ENCODE data around the gene TJP1. TPM values are rescaled to one million over a fixed set of nuclear protein-coding genes. Genes with fewer than 3 reads are reported as not detected.

The TJP1 gene
- total RNA-seq, 6 donors from 2014 or later: 88.0 to 168 (median 113) TPM

DNA sequence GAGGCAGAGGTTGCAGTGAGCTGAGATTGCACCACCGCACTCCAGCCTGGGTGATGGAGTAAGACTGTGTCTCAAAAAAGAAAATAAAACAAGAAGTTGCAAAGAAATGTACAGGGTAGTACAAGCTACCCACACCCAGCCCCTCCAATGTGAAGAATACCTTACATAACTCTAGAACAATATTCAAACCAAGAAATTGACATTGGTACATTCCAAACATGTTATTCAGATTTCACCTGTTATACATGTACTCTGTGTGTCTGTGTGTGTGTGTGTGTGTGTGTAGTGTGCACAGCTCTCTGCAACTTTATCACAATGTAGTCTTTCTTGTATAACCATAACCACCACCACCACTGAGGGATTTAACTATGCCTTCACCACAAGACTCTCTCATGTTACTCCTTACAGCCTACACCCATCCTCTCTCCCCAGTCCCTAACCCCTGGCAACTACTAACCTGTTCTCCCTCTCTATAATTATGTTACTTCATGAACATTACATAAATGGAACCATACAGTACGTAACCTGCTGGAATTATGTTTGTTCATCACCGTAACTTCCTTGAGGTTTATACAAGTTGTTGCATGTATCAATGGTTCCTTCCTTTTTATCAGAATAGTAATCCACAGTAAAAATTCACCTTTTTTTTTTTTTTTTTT is 16.2 kb upstream of the TJP1 start:
- Histone ChIP-seq H3K27me3 (no peaks in the 10 kb centered on the region), H3K4me3 (no peak overlapping the region), H3K9me3 (no peaks in the 10 kb centered on the region), H3K36me3 (no peaks in the 10 kb centered on the region), H3K4me1 (peaks cover 6 to 20% (median 13%) of the 10 kb centered on the region in 4 donors), H3K27ac (no peak overlapping the region)
- ATAC-seq (ENCODE audit: low FRiP score in 2 of 2) (peak in 1 of 2 donors; percentile 77), DNase-seq (no peak)
- WGBS, 2 donors: 81 to 83% methylated on average over 3 of the region's 3 CpGs
- TF ChIP-seq EP300 (IDR thresholded peaks at IDR 0.05): no peak
- TF ChIP-seq POLR2AphosphoS5 (IDR thresholded peaks at IDR 0.05): no peak
- no peak for TF ChIP-seq POLR2A (IDR thresholded peaks at IDR 0.05)
- TF ChIP-seq, protein P1, sequence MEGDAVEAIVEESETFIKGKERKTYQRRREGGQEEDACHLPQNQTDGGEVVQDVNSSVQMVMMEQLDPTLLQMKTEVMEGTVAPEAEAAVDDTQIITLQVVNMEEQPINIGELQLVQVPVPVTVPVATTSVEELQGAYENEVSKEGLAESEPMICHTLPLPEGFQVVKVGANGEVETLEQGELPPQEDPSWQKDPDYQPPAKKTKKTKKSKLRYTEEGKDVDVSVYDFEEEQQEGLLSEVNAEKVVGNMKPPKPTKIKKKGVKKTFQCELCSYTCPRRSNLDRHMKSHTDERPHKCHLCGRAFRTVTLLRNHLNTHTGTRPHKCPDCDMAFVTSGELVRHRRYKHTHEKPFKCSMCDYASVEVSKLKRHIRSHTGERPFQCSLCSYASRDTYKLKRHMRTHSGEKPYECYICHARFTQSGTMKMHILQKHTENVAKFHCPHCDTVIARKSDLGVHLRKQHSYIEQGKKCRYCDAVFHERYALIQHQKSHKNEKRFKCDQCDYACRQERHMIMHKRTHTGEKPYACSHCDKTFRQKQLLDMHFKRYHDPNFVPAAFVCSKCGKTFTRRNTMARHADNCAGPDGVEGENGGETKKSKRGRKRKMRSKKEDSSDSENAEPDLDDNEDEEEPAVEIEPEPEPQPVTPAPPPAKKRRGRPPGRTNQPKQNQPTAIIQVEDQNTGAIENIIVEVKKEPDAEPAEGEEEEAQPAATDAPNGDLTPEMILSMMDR (IDR thresholded peaks at IDR 0.05): no peak

DNA sequence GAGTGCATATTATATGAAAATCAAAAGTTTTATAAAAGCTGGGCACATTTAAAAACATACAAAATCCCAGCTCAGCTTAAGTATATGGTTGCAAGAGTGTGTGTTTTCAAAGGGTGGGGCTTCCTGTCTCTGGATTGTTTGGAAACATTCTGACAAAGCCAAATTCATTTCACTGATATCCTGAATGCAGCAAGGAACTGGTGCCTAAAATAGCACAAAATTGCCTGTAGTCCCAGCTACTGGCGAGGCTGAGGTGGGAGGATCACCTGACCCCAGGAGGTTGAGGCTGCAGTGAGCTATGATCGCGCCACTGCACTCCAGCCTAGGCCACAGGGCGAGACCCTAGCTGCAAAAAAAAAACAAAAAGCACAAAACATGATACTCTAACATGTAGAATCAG is 13.0 kb upstream of the TJP1 start:
- DNase-seq (no peak), ATAC-seq (ENCODE audit: low FRiP score in 2 of 2) (no peak)
- H3K4me1 ChIP-seq: peaks cover 6 to 18% (median 9%) of the 10 kb centered on the region in 4 donors
- H3K27ac ChIP-seq: peak overlapping the region; percentile 7 to 71 (median 36)
- WGBS, 2 donors: 43 to 60% methylated on average over 4 of the region's 4 CpGs
- no peak for TF ChIP-seq POLR2A (IDR thresholded peaks at IDR 0.05)
- no peak for TF ChIP-seq POLR2AphosphoS5 (IDR thresholded peaks at IDR 0.05)
- TF ChIP-seq, protein P1 (IDR thresholded peaks at IDR 0.05): no peak
- TF ChIP-seq EP300 (IDR thresholded peaks at IDR 0.05): no peak
- H3K4me3 ChIP-seq: no peak overlapping the region
- H3K27me3 ChIP-seq: no peaks in the 10 kb centered on the region
- no peaks in the 10 kb centered on the region for H3K9me3 ChIP-seq
- H3K36me3 ChIP-seq: no peaks in the 10 kb centered on the region

DNA sequence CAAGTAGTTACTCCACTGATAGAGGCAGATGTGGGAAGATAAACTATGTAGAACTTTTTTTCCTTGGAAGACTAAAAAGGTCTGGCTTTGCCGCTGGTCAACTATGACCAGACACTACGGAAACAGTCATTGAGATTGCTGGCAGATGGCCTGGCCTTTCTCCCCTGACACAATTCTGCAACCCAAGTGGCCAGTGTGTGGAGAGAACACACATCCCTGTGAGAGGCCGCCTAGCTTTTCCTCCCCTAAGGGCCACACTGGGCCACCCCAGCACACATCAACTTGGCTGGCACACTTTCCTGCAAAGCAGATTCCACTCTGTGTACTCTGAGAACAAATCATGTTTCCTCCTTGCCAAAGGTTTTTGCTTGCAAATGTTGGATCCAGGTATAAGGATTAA is 10.4 kb upstream of the TJP1 start:
- no peak for DNase-seq
- Histone ChIP-seq H3K27me3 (no peaks in the 10 kb centered on the region), H3K36me3 (no peaks in the 10 kb centered on the region), H3K9me3 (no peaks in the 10 kb centered on the region), H3K27ac (no peak overlapping the region), H3K4me3 (no peak overlapping the region), H3K4me1 (peaks cover 6 to 32% (median 14%) of the 10 kb centered on the region in 4 donors)
- TF ChIP-seq POLR2AphosphoS5 (IDR thresholded peaks at IDR 0.05): no peak
- WGBS, 2 donors: 80 to 96% methylated on average over 3 of the region's 3 CpGs
- no peak for ATAC-seq (ENCODE audit: low FRiP score in 2 of 2)

DNA sequence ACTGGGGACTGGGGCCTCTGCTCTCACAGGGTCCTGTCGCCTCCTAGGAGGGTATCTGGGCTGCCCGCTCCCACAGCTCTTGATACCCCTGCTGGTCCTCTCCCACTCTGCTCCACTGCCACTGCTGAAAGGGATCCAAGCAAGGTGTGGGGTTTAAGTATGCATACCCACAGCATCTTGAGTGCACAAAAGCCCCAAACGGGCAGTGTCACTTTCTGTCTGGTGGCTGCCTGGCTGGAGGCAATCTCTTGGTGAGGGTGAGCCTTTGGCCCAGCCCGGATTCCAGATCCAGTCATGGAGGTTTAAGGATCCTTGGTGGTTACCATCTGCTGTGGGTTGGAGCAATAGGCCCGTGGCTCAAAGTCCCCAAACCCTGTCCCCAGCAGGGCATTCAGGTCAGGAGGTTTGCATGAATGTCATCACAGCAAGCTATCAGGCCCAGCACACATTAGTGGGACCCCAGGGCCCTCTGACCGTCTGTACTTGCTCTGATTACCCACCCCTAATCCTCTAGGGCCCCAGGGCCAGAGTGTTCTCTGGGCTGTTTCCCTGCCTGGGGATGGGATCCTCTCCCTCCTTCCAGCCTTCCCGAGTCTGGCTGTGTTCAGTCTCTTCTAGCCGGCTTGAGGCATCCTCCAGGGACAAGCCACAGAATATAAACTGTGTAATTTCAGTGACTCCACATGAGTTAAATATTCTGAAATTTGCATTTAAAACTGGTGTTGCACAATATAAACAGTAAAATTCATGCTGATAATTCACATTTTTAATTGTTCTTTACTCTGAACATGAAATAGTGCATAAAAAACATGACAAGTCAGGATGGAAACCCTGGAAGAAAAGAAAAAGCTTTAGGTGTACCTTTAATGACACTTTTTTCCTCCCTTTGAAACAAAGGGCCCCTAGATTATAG is 4.9 kb upstream of the TJP1 start:
- TF ChIP-seq POLR2AphosphoS5 (IDR thresholded peaks at IDR 0.05) (no peak), EP300 (IDR thresholded peaks at IDR 0.05) (no peak), POLR2A (IDR thresholded peaks at IDR 0.05) (no peak)
- TF ChIP-seq, protein P1 (IDR thresholded peaks at IDR 0.05): no peak
- DNase-seq (no peak), ATAC-seq (ENCODE audit: low FRiP score in 2 of 2) (no peak)
- peaks cover 11 to 32% (median 22%) of the 10 kb centered on the region in 4 donors for H3K4me1 ChIP-seq
- H3K9me3 ChIP-seq: no peaks in the 10 kb centered on the region
- H3K27me3 ChIP-seq: peaks cover 0 to 6% (median 0%) of the 10 kb centered on the region in 4 donors
- H3K4me3 ChIP-seq: no peak overlapping the region
- no peaks in the 10 kb centered on the region for H3K36me3 ChIP-seq
- peak overlapping the region in 3 of 4 donors; percentile 16 to 46 (median 44) for H3K27ac ChIP-seq
- WGBS, 2 donors: 72% methylated on average over 7 to 8 of the region's 8 CpGs

DNA sequence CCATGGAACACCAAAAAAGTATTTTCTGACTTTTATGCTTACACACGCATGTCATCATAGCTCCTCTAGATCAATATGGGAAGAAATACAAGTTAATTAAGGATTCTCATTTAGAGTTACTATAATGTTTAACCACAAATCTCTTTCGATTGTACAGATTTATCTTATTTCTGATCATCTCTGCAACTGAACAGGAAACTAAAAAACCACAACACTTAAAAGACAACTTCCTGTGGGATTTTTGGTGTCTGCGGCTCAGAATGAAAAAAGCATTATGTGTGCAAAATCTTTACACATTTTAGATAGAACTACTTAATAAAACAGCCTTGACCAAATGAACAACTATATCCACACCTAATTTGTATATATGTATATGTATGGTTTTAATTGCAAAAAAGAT is 3.0 kb upstream of the TJP1 start:
- Histone ChIP-seq H3K4me1 (peaks cover 17 to 32% (median 22%) of the 10 kb centered on the region in 4 donors), H3K9me3 (no peaks in the 10 kb centered on the region), H3K4me3 (no peak overlapping the region), H3K27ac (peak overlapping the region in 2 of 4 donors; percentile 11 to 64), H3K36me3 (no peaks in the 10 kb centered on the region), H3K27me3 (peaks cover 0 to 8% (median 2%) of the 10 kb centered on the region in 4 donors)
- ATAC-seq (ENCODE audit: low FRiP score in 2 of 2): no peak
- 34% methylated on average over 3 of the region's 3 CpGs for WGBS, 2 donors
- no peak for DNase-seq
- TF ChIP-seq POLR2AphosphoS5 (IDR thresholded peaks at IDR 0.05) (no peak), EP300 (IDR thresholded peaks at IDR 0.05) (no peak), POLR2A (IDR thresholded peaks at IDR 0.05) (no peak)
- TF ChIP-seq, protein P1 (IDR thresholded peaks at IDR 0.05): no peak

Data from upper lobe of left lung (tissue), 6 donors.